GM19043 (cell line): ENCODE results near the gene TBCE.
"Not testable (repeated sequence)": the region's sequence is repeated elsewhere in the genome, so short reads cannot be mapped to it uniquely, and the experiment has no call there.

Source experiments
- ATAC-seq: cut with Tn5 transposase; IDR thresholded peaks from one replicate; pipeline ENCODE4 v1.9.1; 2021; ENCODE audit warnings: low read depth; ENCODE audit not compliant: unreplicated experiment

Gene TBCE

GRCh38 chr1:235448616-235449015, 81.4 kb downstream of the TBCE start:
- no peak for ATAC-seq

- ATAC-seq: no peak
These were observed 83.2 kb downstream of the TBCE start for GRCh38 chr1:235450433-235450832.

- ATAC-seq: no peak
These were observed 83.8 kb downstream of the TBCE start for GRCh38 chr1:235450886-235451483.

- no peak for ATAC-seq
These were observed 86.8 kb downstream of the TBCE start for GRCh38 chr1:235454021-235454420.

- no peak for ATAC-seq
These were observed 87.9 kb downstream of the TBCE start for GRCh38 chr1:235455097-235455496.

GRCh38 chr1:235455823-235456222, 88.6 kb downstream of the TBCE start:
- no peak for ATAC-seq

GRCh38 chr1:235457856-235458255, 90.6 kb downstream of the TBCE start:
- ATAC-seq: not testable (repeated sequence)

GRCh38 chr1:235460770-235461169, 93.5 kb downstream of the TBCE start:
- no peak for ATAC-seq

GRCh38 chr1:235461954-235462353, 94.7 kb downstream of the TBCE start:
- no peak for ATAC-seq

GRCh38 chr1:235462832-235463231, 95.6 kb downstream of the TBCE start:
- ATAC-seq: not testable (repeated sequence)

GRCh38 chr1:235465066-235465465, 97.8 kb downstream of the TBCE start:
- no peak for ATAC-seq

- no peak for ATAC-seq
These were observed 100.8 kb downstream of the TBCE start for GRCh38 chr1:235468004-235468403.

GRCh38 chr1:235468970-235469369, 101.7 kb downstream of the TBCE start:
- ATAC-seq: no peak

- not testable (repeated sequence) for ATAC-seq
These were observed 102.7 kb downstream of the TBCE start for GRCh38 chr1:235469897-235470296.

GRCh38 chr1:235470741-235471439, 103.7 kb downstream of the TBCE start:
- no peak for ATAC-seq

GRCh38 chr1:235473806-235474205, 106.6 kb downstream of the TBCE start:
- ATAC-seq: no peak

- no peak for ATAC-seq
These were observed 115.9 kb downstream of the TBCE start for GRCh38 chr1:235483090-235483489.

- ATAC-seq: no peak
These were observed 118.3 kb downstream of the TBCE start for GRCh38 chr1:235485558-235485957.

GRCh38 chr1:235486321-235486720, 119.1 kb downstream of the TBCE start:
- no peak for ATAC-seq

GRCh38 chr1:235491644-235492043, 124.4 kb downstream of the TBCE start:
- no peak for ATAC-seq

- no peak for ATAC-seq
These were observed 127.3 kb downstream of the TBCE start for GRCh38 chr1:235494531-235494930.

GRCh38 chr1:235495030-235495429, 127.8 kb downstream of the TBCE start:
- no peak for ATAC-seq
